Activated naive CD4-positive, alpha-beta T cell treated with anti-CD3 and anti-CD28 coated beads, Interleukin-2, amount 50 U/mL, for 24 hours (primary cell): ENCODE measurements around the gene CFAP221.

Experiments used
- H3K27ac Mint-ChIP-seq: one replicate; pipeline ENCODE4 v1.8.0; 2021; ENCODE audit warnings: mild to moderate bottlenecking, mixed read lengths
- H3K27me3 Mint-ChIP-seq: one replicate; pipeline ENCODE4 v1.8.0; 2021; ENCODE audit warnings: mixed read lengths
- H3K36me3 Mint-ChIP-seq: one replicate; pipeline ENCODE4 v1.8.0; 2021; ENCODE audit warnings: mixed read lengths
- H3K4me1 Mint-ChIP-seq: one replicate; pipeline ENCODE4 v1.8.0; 2021; ENCODE audit warnings: mixed read lengths
- H3K4me3 Mint-ChIP-seq: one replicate; pipeline ENCODE4 v1.8.0; 2021; ENCODE audit warnings: mild to moderate bottlenecking, mixed read lengths
- H3K9me3 Mint-ChIP-seq: one replicate; pipeline ENCODE4 v1.8.0; 2021; ENCODE audit warnings: mixed read lengths

CFAP221 gene

DNA sequence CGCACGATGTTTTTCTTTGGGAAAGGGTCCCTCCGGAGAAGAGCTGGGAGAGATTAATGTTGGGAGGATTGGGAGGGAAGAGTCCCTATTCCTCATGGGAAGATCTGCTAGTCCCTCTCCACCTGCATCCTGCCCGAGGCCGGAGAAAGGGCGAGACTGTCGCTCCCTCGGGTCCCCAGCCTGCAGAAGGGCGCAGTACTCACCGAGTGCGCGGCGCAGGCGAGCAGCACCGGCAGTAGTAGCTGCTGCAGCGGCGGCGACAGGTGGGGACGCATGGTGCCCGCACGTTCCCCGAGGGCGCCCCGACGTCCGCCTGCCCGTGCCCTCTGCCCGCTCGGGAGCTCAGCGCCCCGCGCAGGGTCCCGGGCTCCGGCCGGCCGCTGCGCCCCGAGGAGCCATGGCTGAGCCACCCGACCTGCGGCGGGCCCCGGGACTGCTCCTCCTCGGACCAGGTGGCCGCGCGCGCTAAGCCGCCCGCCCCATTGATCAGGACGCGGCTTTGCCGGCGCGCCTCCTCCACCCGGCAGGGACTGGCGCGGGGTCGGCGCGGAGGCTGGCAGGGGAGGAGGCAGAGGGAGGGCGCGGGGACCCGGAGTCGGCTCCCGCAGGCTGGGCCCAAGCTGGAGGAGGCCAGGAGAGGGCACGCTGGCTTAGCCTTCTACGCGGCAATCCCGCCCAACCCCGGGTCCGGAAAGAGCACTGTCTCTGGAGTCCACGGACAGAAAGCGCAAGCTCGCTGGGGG is 20.1 kb upstream of the CFAP221 start, which contains the start of gene SCTR:
SCTR (minus strand) TSS at position 532 of the 743 bp plus-strand sequence; CDS start at position 275, 257 bp downstream.
- no peaks in the 10 kb centered on the region for H3K9me3 Mint-ChIP-seq
- H3K36me3 Mint-ChIP-seq: no peaks in the 10 kb centered on the region
- no peak within 1 kb of the TSS for H3K4me3 Mint-ChIP-seq
- no peak within 1 kb of the TSS for H3K27ac Mint-ChIP-seq
- peaks cover 44% of the 10 kb centered on the region for H3K27me3 Mint-ChIP-seq
- no peaks in the 10 kb centered on the region for H3K4me1 Mint-ChIP-seq

DNA sequence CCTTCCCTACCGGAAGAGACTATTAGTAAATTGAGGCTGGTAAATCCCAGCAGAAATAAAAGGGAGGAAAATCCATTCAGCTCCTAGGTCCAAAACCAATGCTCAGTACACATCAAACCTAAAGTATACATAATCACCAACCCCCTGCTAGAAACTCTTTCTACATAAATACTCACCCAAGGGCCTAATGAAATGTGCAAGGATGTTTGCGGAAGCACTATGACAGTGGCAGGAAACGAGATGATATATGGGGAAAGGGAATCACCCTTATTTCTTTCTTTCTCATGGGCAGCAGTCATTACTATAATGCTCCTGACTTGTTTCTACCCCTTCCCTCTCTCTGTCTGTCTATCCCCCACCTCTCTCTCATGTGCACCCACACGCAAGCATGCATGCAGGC is 18.6 kb upstream of the CFAP221 start:
- no peak overlapping the region for H3K4me3 Mint-ChIP-seq
- H3K27ac Mint-ChIP-seq: no peak overlapping the region
- H3K4me1 Mint-ChIP-seq: no peaks in the 10 kb centered on the region
- peaks cover 43% of the 10 kb centered on the region for H3K27me3 Mint-ChIP-seq
- H3K36me3 Mint-ChIP-seq: no peaks in the 10 kb centered on the region
- no peaks in the 10 kb centered on the region for H3K9me3 Mint-ChIP-seq

DNA sequence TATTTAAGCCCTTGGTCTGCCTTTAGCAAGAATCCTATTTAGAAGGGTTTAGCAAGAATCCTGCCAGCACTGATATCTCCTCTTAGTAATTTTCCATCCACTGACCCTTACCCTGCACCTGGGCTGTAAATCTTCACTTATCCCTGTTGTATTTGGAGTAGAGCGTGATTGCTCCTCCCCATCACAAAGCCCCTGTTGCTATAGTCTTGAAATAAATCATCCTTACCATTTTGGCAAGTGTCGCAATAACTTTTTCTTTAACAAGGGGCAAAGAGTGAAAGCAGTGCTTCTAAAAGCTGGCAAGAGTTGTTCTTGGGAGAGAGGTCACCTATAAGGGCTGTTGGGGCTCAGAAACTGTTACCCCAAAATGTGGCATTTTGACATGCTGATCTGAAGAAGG is 16.2 kb upstream of the CFAP221 start:
- H3K27me3 Mint-ChIP-seq: peaks cover 41% of the 10 kb centered on the region
- H3K4me1 Mint-ChIP-seq: no peaks in the 10 kb centered on the region
- H3K4me3 Mint-ChIP-seq: no peak overlapping the region
- no peak overlapping the region for H3K27ac Mint-ChIP-seq
- peaks cover 10% of the 10 kb centered on the region for H3K9me3 Mint-ChIP-seq
- no peaks in the 10 kb centered on the region for H3K36me3 Mint-ChIP-seq

DNA sequence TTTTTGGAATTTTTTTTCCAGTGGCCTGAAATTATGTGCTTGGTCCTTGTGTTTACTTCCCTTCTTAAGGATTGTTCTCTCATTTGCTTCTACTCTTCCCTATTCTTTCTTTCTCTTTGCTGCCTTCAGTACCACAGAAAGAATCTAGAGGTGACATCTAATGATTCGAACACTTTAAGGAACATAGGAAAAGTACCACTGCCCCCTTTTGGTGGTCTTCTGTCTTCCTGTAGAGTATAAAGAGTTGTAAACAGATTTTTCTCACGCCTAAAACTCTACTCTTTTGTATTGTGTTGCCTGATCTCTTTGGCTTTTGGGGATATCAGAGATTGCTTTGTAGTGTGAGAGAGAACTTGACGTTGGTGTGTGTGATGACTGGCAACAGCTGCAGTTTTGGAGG is 13.0 kb upstream of the CFAP221 start:
- H3K27me3 Mint-ChIP-seq: peaks cover 18% of the 10 kb centered on the region
- H3K36me3 Mint-ChIP-seq: no peaks in the 10 kb centered on the region
- no peak overlapping the region for H3K4me3 Mint-ChIP-seq
- peaks cover 10% of the 10 kb centered on the region for H3K9me3 Mint-ChIP-seq
- no peaks in the 10 kb centered on the region for H3K4me1 Mint-ChIP-seq
- H3K27ac Mint-ChIP-seq: no peak overlapping the region

DNA sequence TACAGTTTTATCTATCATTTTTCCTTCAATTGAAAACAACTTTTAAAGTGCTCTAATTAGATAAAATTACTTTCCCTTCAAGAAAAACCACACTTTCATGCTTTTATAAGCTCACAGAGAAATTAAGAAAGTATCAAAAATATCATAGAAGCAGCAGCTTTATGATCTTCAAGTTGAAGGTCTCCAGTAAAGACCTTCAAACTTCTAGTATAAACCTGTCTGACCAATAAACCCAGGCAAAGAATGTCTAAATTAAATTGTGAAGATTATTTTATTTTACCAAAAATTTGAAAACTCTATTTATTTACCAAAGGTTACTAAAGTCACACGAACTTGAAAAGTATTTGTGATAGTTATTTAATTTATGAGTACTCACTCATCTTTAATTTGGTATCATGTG is 10.7 kb upstream of the CFAP221 start:
- H3K36me3 Mint-ChIP-seq: no peaks in the 10 kb centered on the region
- no peak overlapping the region for H3K27ac Mint-ChIP-seq
- H3K4me3 Mint-ChIP-seq: no peak overlapping the region
- H3K4me1 Mint-ChIP-seq: no peaks in the 10 kb centered on the region
- peaks cover 10% of the 10 kb centered on the region for H3K9me3 Mint-ChIP-seq
- peaks cover 11% of the 10 kb centered on the region for H3K27me3 Mint-ChIP-seq

DNA sequence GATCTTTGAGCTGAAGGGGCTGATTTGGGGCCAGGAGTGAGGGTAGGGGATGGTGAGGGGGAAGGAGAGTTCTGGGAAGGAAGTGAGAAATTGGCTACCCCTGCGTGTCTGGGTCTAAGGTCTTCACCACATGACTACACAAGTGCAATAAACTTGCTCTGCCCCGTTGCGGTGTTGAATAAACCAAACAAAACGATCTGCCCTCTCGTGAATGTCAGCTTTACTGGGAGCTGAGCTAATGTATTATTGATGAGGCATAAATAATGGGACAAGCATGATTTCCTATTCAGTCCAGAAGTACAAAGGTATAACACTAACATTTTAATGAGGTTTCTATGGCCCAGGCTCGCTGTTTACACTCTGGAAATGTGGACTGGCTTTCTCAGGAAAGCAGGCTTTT is 8.0 kb upstream of the CFAP221 start:
- Mint-ChIP-seq H3K4me3 (no peak overlapping the region), H3K36me3 (no peaks in the 10 kb centered on the region), H3K4me1 (no peaks in the 10 kb centered on the region), H3K9me3 (peaks cover 7% of the 10 kb centered on the region), H3K27me3 (peaks cover 17% of the 10 kb centered on the region), H3K27ac (no peak overlapping the region)

DNA sequence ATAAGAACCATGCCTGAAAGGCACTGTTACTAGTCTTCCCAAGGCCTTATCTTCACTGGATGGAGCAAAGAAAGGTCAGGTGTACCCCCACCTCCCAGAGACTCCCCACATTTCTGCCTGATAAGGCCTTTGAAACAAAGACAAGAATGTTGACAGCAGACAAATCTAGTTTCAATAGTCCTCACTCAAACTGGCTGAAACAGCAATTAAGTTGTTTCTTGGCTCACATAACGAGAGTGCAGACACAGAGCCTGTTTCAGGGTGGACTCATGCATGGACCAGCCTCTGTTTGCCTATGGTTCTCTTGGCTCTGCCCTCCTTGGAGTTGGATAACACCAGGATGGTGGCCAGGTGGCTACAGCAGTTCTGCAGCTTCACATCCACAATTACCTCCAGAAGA is 7.5 kb upstream of the CFAP221 start:
- Mint-ChIP-seq H3K4me3 (no peak overlapping the region), H3K27ac (no peak overlapping the region), H3K36me3 (no peaks in the 10 kb centered on the region), H3K27me3 (peaks cover 20% of the 10 kb centered on the region), H3K4me1 (no peaks in the 10 kb centered on the region), H3K9me3 (peaks cover 4% of the 10 kb centered on the region)

DNA sequence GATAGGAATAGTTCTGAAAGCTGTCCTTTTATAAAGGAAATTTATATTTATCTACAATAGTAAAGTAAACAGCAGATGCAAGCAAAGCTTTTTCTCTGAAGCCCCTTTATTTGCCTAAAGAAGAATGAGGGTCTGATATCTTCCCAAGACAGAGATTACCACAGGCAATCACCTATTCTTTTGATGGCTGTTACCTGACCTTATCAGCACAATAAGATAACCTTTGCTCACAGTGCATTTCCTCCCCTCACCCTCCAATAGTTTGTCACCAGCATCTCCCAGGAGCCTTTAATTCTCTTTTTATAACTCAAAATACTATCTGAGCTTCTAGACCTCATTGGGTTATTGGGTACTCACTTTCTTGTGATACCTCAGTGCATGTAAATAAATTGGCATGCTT is 6.5 kb upstream of the CFAP221 start:
- H3K4me3 Mint-ChIP-seq: no peak overlapping the region
- no peak overlapping the region for H3K27ac Mint-ChIP-seq
- no peaks in the 10 kb centered on the region for H3K4me1 Mint-ChIP-seq
- no peaks in the 10 kb centered on the region for H3K36me3 Mint-ChIP-seq
- no peaks in the 10 kb centered on the region for H3K9me3 Mint-ChIP-seq
- peaks cover 24% of the 10 kb centered on the region for H3K27me3 Mint-ChIP-seq

DNA sequence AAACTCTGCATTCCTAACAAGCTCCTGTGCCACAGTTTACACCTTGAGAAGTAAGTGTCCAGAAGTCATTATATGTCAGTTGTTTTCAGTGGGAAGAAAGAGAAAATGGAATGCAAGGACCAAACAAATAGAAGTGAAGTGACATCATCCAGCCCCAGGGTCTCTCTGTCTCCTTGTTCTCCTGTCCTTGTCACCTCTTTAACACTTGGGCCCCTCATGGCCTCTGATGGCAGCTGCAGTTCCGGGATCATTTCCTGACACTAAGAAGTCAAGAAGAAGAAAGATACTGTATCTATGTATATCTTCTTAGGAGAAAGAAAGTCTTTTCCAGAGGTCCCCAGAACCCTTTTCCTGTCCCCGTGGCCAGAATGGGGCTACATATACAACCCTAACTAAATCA is 2.8 kb upstream of the CFAP221 start:
- peaks cover 9% of the 10 kb centered on the region for H3K4me1 Mint-ChIP-seq
- peaks cover 46% of the 10 kb centered on the region for H3K27me3 Mint-ChIP-seq
- no peaks in the 10 kb centered on the region for H3K9me3 Mint-ChIP-seq
- no peak overlapping the region for H3K4me3 Mint-ChIP-seq
- peaks cover 3% of the 10 kb centered on the region for H3K36me3 Mint-ChIP-seq
- no peak overlapping the region for H3K27ac Mint-ChIP-seq

DNA sequence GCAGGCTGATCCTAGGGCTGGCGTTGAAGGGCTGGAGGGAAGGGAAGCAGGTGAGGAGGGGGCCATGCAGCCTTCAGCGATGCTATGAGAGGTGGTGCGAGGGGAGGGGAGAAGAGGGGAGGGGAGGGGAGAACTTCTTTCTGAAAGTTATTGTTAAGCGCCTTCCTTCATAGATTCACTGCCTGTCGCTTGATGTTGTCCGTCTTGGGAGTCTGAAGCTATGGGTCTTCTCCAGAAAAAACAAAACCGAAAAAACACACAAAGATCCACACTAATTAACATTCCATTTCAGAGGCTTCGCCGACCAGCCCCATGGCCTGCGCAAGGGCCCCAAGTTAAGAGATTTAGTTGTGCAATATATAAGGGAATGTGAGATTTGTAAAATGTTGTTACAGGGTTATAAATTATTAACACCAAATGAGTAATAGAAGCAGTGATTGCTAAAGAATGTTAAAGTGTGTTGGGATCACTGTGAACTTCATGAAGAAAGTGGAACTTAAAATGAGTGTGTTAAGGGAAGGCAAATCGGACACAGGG is 758 bp downstream of the CFAP221 start:
- Mint-ChIP-seq H3K27me3 (peaks cover 46% of the 10 kb centered on the region), H3K4me3 (peak overlapping the region; percentile 49), H3K4me1 (peaks cover 9% of the 10 kb centered on the region), H3K27ac (no peak overlapping the region), H3K36me3 (peaks cover 3% of the 10 kb centered on the region), H3K9me3 (no peaks in the 10 kb centered on the region)

DNA sequence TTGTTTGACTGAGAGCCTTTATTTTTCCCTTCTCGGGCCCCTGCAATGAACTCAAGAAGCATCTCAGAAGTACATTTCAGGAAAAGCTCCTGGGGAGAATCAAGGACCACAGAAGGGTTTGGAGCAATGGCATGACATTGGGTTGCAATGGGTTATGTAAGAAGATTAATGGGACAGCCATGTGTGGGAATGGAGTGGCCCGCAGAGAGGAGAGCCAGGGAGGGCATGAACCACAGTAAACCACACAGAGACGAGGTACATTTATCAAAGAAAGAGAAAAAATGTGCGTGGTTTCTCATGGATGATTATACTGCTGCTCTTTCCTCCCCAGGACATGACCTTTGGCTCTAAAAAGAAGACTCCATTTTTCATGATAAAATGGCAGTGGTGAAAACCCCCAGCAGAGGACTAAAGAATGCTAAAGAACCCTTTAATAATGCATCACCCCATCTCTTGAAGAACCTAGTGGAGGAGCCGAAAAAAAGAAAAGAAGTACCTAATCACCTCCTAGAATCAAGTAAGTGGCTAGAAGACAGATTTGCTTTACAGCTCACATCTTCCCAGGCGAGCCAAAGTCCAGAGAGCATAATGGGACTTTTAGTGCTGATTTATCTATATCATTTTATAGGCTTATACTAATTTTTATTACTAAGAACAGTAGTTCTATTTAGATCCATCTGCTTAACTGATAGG is 1.7 kb downstream of the CFAP221 start:
- H3K27me3 Mint-ChIP-seq: peaks cover 42% of the 10 kb centered on the region
- peaks cover 9% of the 10 kb centered on the region for H3K4me1 Mint-ChIP-seq
- H3K9me3 Mint-ChIP-seq: no peaks in the 10 kb centered on the region
- peaks cover 3% of the 10 kb centered on the region for H3K36me3 Mint-ChIP-seq
- no peak overlapping the region for H3K4me3 Mint-ChIP-seq
- no peak overlapping the region for H3K27ac Mint-ChIP-seq

DNA sequence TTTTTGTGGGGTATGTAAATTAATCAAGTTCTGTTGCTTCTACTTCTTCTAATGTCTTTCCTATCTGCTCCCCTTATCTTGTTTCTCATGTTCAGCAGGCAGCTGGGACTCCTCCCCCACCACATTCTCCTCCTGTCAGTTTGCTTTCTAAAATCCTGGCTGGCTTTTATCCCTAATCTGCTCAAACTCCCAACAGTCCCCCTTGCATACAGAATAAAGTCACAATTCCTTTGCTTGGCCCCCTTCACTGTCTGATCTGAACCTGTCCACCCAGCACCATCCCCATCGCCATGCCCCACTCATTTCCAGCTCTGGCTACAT is 2.2 kb downstream of the CFAP221 start:
- peaks cover 39% of the 10 kb centered on the region for H3K27me3 Mint-ChIP-seq
- no peaks in the 10 kb centered on the region for H3K9me3 Mint-ChIP-seq
- no peak overlapping the region for H3K27ac Mint-ChIP-seq
- peaks cover 3% of the 10 kb centered on the region for H3K36me3 Mint-ChIP-seq
- no peak overlapping the region for H3K4me3 Mint-ChIP-seq
- H3K4me1 Mint-ChIP-seq: peaks cover 9% of the 10 kb centered on the region

DNA sequence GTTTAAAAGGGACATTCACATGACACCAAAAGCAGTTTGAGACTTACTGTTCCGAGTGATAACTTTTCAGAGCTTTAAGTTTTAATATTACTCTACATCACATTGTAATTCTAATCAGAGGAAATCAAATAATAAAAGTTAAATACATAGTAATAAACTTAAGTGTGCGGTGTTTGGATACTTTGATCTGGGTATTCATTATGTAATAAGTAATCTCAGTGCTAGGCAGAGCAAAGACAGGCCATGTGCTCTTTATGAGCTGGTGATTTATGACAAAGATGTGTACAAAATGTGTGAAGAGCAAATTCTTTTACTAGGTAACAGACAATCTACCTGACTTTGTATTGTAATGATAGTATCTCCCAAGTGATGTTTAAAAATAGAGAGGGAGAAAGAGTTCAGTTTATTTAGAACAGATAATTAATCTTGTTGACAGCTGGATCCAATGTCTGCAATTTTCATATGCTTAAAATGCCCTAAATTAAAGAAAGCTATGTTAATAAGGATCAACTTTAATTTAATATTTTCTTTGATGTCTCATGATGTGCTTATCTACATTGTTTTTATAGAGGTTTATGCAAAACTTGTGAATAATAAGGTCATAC is 4.4 kb downstream of the CFAP221 start:
- no peaks in the 10 kb centered on the region for H3K9me3 Mint-ChIP-seq
- H3K36me3 Mint-ChIP-seq: peaks cover 1% of the 10 kb centered on the region
- H3K27ac Mint-ChIP-seq: no peak overlapping the region
- H3K27me3 Mint-ChIP-seq: peaks cover 29% of the 10 kb centered on the region
- H3K4me3 Mint-ChIP-seq: no peak overlapping the region
- peaks cover 4% of the 10 kb centered on the region for H3K4me1 Mint-ChIP-seq

DNA sequence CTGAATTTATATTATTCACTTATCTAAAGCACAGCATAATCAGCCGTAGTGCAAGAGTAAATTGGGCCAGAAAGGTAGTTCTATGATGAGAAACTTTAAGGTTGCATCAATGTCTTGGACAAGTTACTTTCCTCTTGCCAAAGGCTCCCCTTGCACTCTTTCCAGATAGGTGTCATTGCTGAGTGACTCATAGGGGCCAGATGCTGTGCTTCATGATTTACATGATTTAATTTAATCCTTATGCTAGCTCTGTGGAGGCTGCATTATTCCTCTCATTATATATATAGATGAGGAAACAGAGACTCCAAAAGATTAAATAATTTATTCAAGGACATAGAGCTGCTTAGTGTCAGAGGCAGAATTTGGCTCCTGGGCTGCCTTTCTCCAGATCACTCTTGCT is 5.0 kb downstream of the CFAP221 start:
- H3K27ac Mint-ChIP-seq: no peak overlapping the region

DNA sequence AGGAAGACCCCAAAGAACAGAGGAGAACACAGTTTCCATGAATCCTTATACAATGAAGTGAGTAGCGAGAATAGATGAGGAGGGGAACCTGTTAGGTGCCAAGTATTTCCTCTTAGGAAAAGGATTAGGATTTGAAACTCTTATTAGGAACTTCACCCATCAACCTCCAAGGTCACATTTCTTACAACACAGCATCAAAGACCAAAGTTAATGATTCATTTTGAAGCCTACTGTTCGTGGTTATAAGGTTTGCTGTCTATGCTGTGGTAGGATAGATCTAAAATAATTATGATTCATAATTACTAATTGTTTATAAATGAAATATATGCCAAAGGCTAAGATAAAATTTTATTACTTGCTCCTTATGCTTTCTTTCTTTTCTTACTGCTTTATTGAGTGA is 6.1 kb downstream of the CFAP221 start:
- no peaks in the 10 kb centered on the region for H3K4me1 Mint-ChIP-seq
- H3K36me3 Mint-ChIP-seq: peaks cover 1% of the 10 kb centered on the region
- no peaks in the 10 kb centered on the region for H3K9me3 Mint-ChIP-seq
- H3K27me3 Mint-ChIP-seq: peaks cover 23% of the 10 kb centered on the region
- no peak overlapping the region for H3K4me3 Mint-ChIP-seq
- H3K27ac Mint-ChIP-seq: no peak overlapping the region

More for the DNA sequence above, 5.0 kb downstream of the CFAP221 start:
- Mint-ChIP-seq H3K27me3 (peaks cover 25% of the 10 kb centered on the region), H3K4me3 (no peak overlapping the region), H3K9me3 (no peaks in the 10 kb centered on the region), H3K36me3 (peaks cover 1% of the 10 kb centered on the region), H3K4me1 (no peaks in the 10 kb centered on the region)

DNA sequence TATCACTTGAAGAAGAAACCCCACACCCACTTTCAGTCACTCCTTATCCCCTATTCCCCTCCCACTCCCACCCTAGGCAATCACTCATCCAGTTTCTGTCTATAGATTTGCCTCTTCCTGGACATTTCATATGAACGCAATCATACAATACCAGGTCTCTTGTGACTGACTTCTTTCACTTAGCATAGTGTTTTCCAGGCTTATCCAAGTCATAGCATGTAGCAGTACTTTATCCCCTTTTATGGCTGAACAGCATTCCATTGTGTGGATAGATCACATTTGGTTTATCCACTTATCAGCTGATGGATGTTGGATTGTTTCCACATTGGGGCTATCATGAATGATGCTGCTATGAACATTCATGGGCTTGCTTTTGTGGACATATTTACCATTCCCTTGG is 6.6 kb downstream of the CFAP221 start:
- H3K4me3 Mint-ChIP-seq: no peak overlapping the region
- no peaks in the 10 kb centered on the region for H3K4me1 Mint-ChIP-seq
- no peak overlapping the region for H3K27ac Mint-ChIP-seq
- peaks cover 1% of the 10 kb centered on the region for H3K36me3 Mint-ChIP-seq
- H3K9me3 Mint-ChIP-seq: no peaks in the 10 kb centered on the region
- H3K27me3 Mint-ChIP-seq: peaks cover 20% of the 10 kb centered on the region
